Epithelial cell of prostate (primary cell): Measurements from ENCODE around the gene ADAMTS3.

Experiments
- DNase-seq: peaks from one replicate; pipeline ENCODE4 v3.0.0-alpha.2; 2011; ENCODE audit warnings: low read depth, low spot score
- H3K27ac ChIP-seq: fragments of 450-650 bp; 2 replicates; pipeline ENCODE4 v1.5.1; 2017; ENCODE audit warnings: mild to moderate bottlenecking

ADAMTS3 gene

DNA sequence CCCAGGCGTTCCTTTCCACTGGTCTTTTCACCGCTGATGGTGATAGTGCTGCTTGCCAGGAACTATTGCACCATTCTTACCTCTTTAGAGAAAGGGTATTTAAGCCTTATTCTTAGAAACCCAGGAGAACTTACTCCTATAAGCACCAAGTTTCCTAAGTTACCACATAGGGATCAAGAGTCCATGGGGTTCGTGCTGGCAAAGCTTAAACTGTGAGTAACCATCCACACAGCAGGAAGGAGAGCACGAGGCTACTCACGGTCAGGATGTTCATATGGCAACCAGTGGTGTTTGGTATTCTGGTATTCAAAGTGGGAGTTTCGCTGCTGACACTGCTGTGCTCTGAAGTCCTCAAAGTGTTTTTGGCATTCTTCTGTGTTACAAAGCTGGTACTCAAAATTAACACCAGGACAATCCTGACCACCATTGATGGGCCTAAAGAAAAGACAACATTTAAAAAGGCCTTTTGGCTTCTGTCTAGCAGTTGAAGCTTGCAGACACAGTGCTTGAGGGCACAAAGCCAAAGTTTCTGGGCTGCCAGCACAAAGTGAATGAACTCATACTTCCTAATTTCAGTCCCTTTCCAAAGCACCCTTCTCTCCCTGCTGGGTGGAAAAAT lies 256.9 kb downstream of the ADAMTS3 start:
- H3K27ac ChIP-seq = peak overlapping the region; percentile 81
- peak; percentile 67 for DNase-seq

DNA sequence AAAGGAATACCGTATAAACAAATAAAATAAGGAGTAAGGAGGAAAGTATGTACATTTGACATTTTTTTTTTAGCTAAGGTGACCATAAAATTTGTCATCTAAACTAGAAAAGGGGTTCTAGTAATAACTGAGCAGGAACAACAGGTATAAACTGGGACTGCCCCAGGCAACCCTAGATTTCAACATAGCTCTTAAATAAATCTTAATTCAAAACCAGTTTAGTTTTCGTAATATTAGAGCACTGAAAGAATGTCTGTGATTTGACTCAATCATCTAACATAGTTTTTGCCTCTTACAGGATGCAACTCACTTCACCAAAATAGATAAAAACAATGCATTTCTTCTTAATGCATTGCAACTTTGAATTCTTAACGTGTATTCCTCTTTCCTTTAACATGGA lies 257.7 kb downstream of the ADAMTS3 start:
- peak overlapping the region; percentile 81 for H3K27ac ChIP-seq
- no peak for DNase-seq

DNA sequence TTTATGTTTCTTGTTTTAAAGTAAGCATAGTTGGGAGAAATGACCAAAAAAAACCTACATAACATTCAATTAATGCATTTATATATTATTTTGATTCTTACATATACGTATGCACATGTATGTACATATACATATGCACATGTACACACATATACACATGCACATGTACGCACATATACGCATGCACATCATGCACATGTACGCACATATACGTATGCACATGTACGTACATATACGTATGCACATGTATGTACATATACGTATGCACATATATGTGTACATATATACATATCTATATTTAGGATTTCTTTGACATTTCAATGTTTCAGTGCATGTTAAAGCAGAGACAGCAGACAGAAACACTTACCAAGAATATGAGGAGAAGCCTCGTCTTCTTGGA lies 263.4 kb downstream of the ADAMTS3 start:
- DNase-seq = no peak
- no peak overlapping the region for H3K27ac ChIP-seq

DNA sequence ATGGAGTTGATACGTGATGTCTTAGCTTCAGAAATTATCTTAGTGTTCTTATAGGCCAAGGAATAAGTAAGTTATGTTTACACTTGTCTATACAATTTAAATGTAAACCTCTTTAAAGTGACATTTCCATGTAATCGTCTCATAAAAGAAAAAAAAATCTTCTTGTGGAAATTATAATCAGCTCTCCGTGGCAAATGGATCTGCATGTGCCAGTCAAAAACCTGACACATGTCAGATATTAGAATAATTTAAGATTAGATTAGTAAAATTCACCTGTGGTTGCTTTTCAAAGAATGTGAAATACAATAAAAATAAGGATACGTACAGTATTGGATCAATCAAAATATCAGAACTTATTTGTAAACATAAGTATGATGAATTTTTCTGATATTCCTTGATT lies 263.9 kb downstream of the ADAMTS3 start:
- no peak overlapping the region for H3K27ac ChIP-seq
- no peak for DNase-seq

DNA sequence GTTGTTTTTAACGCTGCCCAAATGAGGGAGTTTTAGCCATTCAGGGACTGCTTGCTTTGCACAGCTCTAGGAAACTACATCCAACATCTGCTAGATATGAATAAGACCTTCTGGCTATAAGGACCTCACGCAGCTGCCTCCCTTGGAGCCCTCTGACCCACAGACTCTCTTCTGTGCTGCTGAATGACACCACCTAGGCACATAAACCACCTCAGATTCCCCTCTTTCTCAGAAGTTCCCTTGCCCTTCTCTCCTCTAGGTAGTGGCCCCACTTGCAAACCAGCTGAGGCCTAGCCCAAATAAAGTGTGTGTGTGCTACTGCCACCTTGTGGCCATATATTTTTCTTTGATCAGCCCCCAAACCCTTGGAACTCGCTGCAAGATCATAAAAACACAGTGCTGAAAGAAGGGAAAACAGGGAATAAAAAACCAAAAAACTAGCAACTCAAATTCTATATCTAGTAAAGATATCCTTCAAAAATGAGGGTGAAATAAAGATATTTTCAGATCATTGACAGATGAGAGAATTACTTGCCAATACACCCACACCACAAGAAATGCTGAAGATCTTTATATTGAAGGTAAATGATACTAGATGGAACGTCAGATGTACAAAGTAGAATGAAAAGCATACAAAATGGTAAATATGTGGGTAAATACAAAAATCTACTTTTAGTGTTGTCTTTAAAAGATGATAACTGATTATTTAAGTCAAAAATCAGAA lies 265.9 kb downstream of the ADAMTS3 start:
- H3K27ac ChIP-seq = no peak overlapping the region
- DNase-seq = no peak

DNA sequence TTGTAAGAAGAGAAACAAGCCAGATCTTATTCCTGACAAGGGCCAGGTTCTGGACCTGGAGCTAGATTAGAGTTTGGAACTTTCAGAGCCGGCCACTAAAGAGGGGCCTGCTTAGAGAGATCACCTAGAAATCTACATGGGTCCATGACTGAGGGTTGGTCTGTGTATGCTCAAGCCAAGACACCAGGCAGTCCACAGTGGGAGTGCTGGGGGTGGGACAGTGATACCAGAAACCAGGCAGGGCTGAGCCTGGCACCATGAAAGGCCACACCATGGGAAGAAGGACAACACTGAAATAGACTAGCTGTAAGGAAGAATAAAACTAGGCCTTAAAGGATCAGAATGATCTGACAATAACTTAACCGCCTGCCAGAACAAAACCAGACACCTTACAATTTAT lies 267.3 kb downstream of the ADAMTS3 start:
- DNase-seq = no peak
- H3K27ac ChIP-seq = no peak overlapping the region

DNA sequence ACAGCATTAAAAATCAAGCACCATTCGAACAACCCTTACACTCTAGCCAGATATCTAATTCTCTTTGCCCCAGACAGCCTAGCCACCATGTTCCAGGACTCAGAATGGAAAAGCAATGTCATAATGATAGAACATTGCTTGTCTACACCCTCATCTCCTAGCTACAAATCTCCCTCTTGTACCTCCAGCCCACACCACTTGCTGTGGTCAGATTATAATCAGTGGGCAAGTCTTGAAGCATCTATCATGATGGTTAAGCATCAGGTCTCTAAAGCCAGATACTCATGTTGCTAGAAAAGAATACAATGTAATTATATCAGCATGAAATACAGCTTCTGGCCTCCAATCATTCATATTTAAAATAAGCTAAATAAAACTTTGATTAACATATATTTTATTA lies 268.9 kb downstream of the ADAMTS3 start:
- no peak for DNase-seq
- H3K27ac ChIP-seq = no peak overlapping the region

DNA sequence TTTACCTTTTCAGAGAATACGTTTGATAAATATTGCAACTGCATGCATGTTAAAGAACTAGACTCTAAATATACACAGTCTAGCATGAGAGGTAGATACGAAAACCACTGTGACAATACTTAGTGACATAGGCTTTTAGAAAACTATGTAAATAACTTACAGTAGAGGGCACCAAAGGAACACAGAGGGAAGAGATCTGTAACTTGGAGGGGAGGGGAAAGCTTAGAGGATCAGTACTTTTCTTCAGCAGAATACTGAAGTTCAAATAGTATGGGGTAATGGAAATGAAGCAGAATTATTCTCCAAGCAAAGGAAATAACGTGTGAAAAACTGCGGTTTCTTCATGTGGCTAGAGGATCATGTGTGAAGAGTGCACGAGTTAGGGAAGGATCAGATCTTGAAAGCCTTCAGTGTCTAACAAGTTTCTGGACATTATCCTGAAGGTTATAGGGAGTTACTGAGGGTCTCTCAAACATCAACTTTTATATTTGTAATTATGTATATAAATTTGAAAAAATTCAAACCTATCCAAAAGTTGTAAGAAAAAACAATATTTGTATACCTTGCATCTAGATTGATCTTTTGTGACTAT lies 273.0 kb downstream of the ADAMTS3 start:
- no peak overlapping the region for H3K27ac ChIP-seq
- DNase-seq = no peak

DNA sequence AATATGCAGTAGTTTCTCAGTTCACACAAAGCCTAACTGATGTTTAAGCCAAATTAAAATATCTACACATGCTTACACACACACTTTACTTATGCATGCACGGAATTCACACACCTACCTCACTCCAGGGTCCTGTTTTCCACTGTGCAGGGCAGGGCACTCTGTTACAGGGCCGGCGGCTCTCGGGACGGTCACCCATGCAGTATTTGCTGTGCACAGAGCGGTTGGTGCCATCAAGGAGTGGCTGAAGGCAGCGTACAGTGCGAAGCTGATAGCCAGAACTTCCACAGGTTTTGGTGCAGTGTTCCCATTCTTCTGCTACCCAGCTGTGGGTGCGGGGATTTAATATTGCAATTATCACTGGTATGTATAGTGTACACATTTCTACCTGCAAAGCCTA lies 278.3 kb downstream of the ADAMTS3 start:
- DNase-seq = no peak
- no peak overlapping the region for H3K27ac ChIP-seq

DNA sequence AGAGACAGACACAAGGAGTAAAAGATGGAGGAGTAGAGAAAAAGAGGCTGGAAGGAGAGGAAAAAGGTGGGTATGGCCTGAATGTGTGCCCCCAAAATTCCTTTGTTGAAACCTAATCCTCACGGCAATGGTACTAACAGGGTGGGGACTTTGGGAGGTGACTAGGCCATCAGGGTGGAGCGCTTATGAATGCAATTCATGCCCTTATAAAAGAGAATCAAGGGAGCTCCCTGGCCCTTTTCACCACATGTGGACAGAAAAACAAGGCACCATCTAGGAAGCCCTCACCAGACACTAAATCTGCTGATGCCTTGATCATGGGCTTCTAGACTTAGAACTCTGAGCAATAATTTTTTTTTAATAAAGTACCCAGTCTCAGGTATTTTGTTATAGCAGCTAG lies 282.1 kb downstream of the ADAMTS3 start:
- no peak overlapping the region for H3K27ac ChIP-seq
- DNase-seq = no peak

DNA sequence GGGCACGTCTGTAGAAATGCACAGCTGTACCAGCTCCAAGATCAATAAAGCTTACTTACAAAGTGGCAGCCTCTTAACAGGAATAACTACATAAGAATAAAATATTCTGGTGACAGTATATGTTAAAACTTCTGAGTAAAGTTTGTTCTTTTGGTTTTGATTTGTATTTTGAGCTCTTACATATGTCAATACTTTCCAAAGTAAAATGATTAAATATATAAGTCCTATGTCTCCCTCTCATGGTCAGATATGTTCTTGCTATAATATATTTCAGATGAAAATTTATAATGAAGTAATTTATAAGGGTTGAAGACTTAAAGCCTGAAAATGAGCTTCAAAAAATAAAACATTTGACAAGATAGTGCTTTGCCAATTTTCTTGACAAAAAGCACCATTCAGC lies 282.8 kb downstream of the ADAMTS3 start:
- no peak for DNase-seq
- no peak overlapping the region for H3K27ac ChIP-seq

DNA sequence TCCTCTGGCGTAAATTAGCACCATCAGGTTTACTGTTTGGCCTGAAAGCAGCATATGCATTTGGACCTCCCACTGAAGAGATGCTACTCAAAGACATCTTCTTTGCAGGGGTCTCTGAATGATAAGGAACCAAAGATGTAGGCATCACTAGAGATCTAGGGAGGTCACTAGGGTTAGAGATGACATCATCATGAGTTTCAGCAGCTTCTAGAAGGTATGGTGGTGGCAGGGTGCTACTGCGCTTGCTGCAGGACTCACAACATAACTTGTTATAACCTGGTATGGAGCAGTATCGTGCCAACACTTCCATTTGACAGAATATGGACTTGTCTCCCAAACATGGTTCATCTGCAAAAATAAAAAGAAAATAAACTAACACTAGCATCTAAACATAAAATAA lies 285.7 kb downstream of the ADAMTS3 start:
- DNase-seq = no peak
- H3K27ac ChIP-seq = no peak overlapping the region

DNA sequence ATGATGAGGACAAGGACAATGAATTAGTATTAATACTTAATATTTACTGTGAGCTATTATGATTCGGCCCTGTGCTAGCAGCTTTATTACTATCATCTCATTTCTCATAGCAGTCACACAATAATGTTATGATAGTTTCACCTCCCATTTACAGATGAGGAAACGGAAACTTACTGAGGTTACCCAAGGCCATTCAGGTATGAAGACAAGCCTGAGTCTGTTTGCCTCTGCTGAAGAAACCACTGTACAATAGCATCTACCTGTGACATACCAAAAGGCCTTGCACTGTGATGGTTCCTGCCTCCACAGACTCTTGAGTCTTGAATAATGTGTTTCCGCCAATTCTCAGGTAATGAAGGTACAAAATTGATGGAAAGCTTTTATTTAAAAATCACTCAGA lies 288.8 kb downstream of the ADAMTS3 start:
- no peak overlapping the region for H3K27ac ChIP-seq
- DNase-seq = no peak

DNA sequence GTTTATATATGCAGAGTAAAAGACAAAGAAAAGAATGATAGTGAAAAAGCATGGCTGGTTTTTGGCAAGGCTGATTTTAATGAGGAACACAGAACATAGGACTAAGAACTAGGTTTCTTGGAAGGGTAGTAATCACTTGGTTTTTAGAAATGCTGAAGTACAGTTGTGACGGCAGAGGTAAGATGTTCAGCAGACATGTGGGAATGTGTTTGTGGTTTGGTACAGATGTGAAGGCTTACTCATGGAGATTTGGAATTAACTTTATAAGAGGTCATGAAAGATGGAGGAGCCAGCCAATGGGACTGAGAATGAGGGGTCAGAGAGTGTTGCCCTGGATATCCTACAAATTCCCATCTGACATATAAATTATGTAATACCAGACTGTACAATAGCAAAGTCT lies 293.6 kb downstream of the ADAMTS3 start:
- no peak overlapping the region for H3K27ac ChIP-seq
- DNase-seq = no peak

DNA sequence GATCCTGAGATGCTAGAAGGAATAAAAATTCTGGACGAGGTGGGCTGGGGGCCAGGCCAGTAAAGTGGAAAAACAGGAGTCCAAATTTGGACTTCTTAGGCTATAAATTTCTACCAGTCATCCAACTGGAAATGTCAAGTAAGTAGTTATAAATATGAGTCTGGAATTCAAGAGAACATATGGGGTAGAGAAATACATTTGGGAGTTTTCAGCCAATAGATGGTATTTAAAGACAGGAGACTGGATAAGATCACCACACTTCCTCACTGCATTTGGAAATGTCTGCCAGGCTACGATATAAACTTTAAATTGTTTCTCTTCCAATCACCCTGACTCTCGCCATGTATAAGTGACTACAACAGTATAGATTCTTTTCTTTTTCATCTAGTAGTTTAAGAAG lies 294.8 kb downstream of the ADAMTS3 start:
- no peak overlapping the region for H3K27ac ChIP-seq
- DNase-seq = no peak

DNA sequence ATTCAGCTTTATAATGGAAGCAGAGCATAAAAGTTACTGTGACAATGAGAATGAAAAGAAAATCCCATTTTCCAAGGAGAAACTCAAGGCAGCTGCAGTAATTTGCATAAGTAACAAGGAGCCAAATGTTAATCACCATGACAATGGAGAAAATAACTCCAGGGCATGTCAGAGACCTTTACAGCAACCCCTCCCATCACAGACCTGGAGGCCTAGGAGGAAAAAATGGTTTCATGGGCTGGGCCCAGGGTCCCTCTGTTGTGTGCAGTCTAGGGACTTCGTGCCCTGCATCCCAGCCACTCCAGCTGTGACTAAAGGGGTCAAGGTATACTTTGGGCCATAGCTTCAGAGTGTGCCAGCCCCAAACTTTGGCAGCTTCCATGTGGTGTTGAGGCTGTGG lies 313.8 kb downstream of the ADAMTS3 start:
- H3K27ac ChIP-seq = no peak overlapping the region
- no peak for DNase-seq

DNA sequence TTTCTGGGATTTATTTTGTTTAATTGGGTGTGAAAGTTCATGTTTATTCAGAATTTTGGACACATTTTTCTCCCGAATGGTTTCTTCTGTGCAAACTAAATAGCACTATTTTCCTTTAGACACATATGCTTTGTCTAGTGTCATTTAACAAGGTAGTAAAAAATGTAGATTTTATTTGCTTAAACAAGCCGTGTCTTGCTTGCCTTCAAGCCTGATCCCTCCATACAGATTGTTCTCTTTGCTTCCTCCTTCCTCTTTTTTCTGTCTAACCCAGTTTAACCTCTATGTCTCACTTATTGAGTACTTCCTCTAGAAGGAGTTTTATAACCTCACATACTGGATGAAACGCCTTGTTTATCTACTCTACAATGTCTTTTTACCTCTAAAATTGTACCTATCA lies 325.4 kb downstream of the ADAMTS3 start:
- peak overlapping the region; percentile 35 for H3K27ac ChIP-seq
- DNase-seq = peak; percentile 37

DNA sequence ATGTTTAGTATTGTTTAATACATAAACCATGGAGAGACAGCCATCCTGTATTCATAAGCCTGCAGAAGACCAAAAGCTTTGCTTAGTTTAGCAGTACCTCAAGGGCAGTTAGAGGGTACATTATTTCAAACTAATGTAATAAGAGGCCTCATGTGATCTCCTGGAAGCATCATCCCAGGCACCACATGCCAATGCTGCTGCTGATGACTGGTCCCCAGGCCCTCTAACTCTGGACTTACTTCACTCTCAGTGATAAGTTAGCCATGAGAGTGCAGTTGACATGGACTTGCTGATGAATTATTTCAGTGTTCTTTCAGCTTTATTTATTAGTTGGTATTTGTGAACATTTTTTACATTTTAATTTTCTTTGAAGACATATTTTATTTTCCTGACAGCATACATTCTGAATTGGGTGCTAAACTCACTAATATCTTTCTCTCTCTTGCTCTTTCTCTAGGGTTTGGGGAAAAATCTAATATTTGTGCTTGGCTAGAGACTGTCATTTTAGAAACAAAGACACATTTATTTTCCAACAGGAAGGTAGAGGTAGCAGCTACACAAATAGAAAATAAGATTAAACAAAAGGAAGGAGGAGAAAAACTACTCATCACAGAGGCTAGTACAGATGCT lies 329.4 kb downstream of the ADAMTS3 start:
- no peak overlapping the region for H3K27ac ChIP-seq
- DNase-seq = no peak
